Cardiac fibroblast (primary cell): ENCODE measurements around the gene PFKFB3.

Source experiments
- DNase-seq, 2 donors: peaks; one replicate each; pipeline versions ENCODE4 v3.0.0 to v3.0.0-alpha.2; 2010; ENCODE audit warnings: low read depth in 2 of 2
- H3K4me3 ChIP-seq, 2 donors: replicated peaks in 1 of 2; 1 replicate in 1 of 2; 2 replicates in 1 of 2; pipeline ENCODE4 v1.5.1; 2011; ENCODE audit warnings: low read depth in 2 of 2, low read length in 2 of 2, mild to moderate bottlenecking in 2 of 2, moderate library complexity in 1 of 2
- TF ChIP-seq, protein P1 (sequence below): IDR thresholded peaks from one replicate; pipeline ENCODE4 v1.5.1; 2011; ENCODE audit warnings: low read depth, mild to moderate bottlenecking, low read length, inconsistent platforms

PFKFB3 gene

DNA sequence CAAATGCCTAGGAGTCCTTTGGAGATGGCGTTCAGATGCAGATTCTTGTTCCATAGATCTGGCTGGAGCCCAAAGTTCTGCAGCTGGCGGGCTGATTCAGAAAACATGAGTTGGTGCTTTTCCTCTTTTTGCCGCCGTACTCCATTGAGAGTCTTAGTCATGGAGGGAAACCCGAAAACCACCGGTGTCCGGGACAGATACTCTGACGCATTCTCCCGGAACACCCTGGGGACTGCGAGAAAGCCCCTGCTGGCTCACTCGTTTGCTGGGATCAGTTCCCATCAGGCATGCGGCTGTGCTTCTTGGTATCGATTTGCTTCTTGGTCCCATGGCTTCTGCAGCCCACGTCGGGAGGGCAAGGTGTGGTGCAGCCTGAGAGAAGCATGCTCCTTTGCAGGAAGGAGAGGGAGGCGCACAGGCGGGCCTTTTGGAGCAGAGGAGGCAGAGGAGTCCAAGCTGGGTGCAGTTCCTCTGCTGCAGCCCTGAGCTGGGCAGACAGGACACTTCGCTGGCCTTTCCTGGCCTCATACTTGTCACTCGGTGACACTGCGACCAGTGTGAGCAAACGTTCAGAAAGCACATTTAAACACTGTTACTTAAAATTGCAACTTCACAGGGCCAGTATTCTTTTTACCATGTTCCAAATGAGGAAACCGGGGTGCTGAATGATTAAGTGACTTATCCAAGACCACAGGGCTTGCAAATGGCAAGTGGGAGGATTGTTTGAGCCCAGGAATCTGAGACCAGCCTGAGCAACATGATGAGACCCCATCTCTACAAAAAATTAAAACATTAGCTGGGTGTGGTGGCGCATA is 30.6 kb upstream of the PFKFB3 start:
- TF ChIP-seq, protein P1, sequence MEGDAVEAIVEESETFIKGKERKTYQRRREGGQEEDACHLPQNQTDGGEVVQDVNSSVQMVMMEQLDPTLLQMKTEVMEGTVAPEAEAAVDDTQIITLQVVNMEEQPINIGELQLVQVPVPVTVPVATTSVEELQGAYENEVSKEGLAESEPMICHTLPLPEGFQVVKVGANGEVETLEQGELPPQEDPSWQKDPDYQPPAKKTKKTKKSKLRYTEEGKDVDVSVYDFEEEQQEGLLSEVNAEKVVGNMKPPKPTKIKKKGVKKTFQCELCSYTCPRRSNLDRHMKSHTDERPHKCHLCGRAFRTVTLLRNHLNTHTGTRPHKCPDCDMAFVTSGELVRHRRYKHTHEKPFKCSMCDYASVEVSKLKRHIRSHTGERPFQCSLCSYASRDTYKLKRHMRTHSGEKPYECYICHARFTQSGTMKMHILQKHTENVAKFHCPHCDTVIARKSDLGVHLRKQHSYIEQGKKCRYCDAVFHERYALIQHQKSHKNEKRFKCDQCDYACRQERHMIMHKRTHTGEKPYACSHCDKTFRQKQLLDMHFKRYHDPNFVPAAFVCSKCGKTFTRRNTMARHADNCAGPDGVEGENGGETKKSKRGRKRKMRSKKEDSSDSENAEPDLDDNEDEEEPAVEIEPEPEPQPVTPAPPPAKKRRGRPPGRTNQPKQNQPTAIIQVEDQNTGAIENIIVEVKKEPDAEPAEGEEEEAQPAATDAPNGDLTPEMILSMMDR: no peak
- H3K4me3 ChIP-seq: peak overlapping the region in 1 of 2 donors; percentile 19
- DNase-seq: peak; percentile 90 to 99

DNA sequence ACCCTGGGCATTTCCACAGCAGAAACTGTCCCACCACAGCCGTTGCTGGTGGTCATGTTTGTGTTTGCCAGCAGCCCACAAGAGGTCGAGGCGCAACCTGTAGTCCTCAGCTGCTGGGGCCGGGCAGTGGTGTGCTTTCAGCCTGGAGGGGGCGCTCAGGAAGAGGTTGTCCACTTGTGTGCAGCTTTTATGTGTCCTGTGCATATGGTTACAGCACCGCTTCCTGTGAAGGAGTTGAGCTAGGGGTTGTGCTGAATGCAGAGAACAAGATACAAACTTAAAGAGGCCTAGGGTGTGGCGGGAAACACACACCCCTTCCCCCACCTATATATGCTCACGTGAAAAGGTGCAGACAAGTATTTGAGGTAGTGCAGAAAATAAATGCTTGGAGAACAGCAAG is 29.5 kb upstream of the PFKFB3 start:
- no peak overlapping the region for H3K4me3 ChIP-seq

DNA sequence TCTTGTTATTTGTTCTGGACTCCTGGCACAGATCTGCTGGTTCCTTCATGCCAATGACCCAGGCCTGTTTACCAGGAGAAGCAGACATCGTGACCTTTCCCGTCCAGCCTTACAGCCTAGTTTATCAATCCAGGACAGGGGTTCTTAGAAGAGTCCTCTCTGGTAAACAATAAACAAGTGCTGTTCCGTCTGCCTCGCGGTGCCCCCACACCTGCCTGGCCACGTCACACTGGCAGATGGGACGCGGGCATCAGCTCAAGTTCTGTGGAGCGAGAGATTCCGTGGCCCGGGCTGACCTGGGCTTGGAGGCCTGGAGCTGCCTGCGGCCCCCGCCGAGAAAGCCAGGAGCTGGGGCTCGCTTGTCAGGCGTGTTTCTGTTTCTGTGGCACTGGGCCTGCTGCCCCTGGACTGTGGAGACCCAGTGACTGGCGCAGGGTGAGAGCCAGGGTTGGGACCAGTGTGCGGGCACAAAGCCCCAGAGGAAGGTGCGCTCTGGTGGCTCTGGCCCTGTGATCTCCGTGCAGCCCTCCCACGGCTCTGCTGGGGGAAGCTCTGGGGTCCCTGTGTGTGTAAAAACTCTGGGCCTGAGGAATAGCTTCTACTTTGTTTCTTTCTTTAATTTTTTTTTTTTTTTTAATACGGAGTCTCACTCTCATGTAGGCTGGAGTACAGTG is 28.4 kb upstream of the PFKFB3 start:
- DNase-seq: no peak

More for the DNA sequence above, 29.5 kb upstream of the PFKFB3 start:
- TF ChIP-seq, protein P1: peak; percentile 24
- no peak for DNase-seq

DNA sequence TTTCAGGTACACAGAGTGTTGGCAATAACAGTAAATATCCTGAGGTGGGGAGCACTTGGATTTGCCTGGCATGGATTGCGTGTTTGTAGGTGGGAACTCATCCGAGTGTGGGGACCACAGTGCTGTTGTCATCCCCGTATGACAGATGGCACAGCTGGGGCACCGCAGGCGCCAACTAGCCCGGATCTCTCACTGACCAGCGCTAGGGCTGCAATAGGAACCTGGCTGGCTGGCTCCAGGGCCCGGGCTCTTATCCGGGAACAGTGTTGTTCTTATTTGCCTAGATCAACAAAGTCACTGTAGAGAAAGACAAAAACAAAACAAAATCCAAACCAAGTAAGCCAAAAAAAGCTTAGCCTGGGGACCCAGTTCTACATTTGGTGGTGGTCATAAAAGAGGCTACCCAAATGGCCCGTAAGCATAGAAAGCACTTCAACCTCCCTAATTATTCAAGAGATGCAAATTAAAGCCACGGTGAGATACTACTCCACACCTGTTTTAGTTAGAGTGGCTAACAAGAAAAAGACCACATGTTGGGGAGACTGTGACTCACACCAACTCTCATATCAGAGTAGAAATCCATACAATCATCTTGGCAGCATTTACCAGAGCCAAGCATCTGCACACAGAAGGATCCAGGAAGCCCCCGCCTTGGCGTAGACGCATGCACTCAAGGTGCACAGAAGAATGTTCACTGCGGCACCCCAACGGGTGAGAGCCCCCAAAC is 27.2 kb upstream of the PFKFB3 start:
- no peak for DNase-seq
- H3K4me3 ChIP-seq: no peak overlapping the region
- TF ChIP-seq, protein P1: no peak

More for the DNA sequence above, 28.4 kb upstream of the PFKFB3 start:
- TF ChIP-seq, protein P1: no peak
- no peak overlapping the region for H3K4me3 ChIP-seq

DNA sequence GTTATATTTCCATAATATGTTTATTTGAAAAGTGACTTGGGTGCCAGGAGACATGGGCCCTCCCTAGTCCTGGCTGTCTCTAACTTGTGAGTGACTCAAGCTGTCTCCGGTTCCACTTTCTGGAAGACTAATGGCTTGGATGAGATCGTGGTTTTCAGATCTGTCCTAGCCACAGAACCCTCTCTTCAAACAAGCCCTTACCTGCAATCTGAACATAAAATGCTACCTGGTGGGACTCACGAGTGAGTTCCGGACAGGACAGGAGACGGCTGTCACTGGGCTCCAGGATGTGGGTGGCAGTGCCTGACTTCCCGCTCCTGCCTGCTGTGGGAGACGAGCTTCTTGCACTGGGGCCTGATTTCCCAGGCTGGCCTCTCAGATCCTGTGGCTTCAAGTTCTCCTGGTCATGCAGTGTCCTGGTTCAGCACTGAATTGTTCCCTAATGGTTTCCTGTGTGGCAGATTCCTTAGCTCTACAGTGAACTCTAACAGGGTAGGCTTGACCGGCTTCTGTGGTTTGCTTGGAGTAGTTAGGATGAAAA is 26.0 kb upstream of the PFKFB3 start:
- TF ChIP-seq, protein P1: no peak
- no peak overlapping the region for H3K4me3 ChIP-seq
- DNase-seq: peak in 1 of 2 donors; percentile 45

DNA sequence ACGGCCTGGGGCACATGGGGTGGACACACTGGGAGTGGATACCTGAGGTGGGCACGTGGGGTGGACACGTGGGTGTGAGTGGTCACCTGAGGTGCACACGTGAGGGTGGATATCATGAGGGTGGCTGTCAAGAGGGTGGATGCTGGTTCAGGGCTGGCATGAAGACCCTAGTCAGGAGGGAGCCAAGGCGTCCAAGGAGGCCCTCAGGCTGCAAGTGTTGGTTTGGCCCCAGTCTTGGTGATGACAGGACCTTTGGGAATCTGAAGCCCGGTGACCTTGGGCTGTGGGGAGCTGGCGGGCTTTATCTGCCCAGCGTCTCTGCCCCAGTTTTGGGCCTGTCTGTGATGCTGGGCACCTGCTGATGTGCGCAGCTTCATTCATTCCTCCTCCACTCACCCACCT is 24.9 kb upstream of the PFKFB3 start:
- TF ChIP-seq, protein P1: no peak
- no peak for DNase-seq
- no peak overlapping the region for H3K4me3 ChIP-seq
